Activated naive CD8-positive, alpha-beta T cell treated with anti-CD3 and anti-CD28 coated beads, Interleukin-2, amount 10 ng/mL, durations not matched to agents 7 days and 5 days (primary cell): ENCODE data around the gene STAC2. TPM values are rescaled to one million over a fixed set of nuclear protein-coding genes. Genes with fewer than 3 reads are reported as not detected.
"Not testable (repeated sequence)": the region's sequence is repeated elsewhere in the genome, so short reads cannot be mapped to it uniquely, and the experiment has no call there.

Experiments
- ATAC-seq: fragments of 150-1000 bp; cut with Tn5 transposase; one replicate; pipeline ENCODE4 v1.10.0; 2021; ENCODE audit warnings: low read depth, moderate library complexity
- POLR2A ChIA-PET: fragments of 350-600 bp; sonication (Branson Sonifier 250); formaldehyde crosslinking; loops from one replicate; lab custom pipeline; 2021; ENCODE audit warnings: antibody characterized with exemption; lab: Charles Lee
- DNase-seq: peaks from one replicate; pipeline ENCODE4 v3.0.0; 2021
- H3K27ac Mint-ChIP-seq: one replicate; pipeline ENCODE4 v1.8.0; 2022; ENCODE audit warnings: mild to moderate bottlenecking, mixed read lengths
- H3K27me3 Mint-ChIP-seq: one replicate; pipeline ENCODE4 v1.8.0; 2022; ENCODE audit warnings: mild to moderate bottlenecking, moderate library complexity, mixed read lengths
- H3K36me3 Mint-ChIP-seq: one replicate; pipeline ENCODE4 v1.8.0; 2021; ENCODE audit warnings: mild to moderate bottlenecking, mixed read lengths
- H3K4me1 Mint-ChIP-seq: one replicate; pipeline ENCODE4 v1.8.0; 2021; ENCODE audit warnings: mixed read lengths
- H3K4me3 Mint-ChIP-seq: one replicate; pipeline ENCODE4 v1.8.0; 2022; ENCODE audit warnings: mild to moderate bottlenecking, moderate library complexity, mixed read lengths
- H3K9me3 Mint-ChIP-seq: one replicate; pipeline ENCODE4 v1.8.0; 2021; ENCODE audit warnings: mixed read lengths
- total RNA-seq, 2 experiments: library from RNA; stranded (reverse); gene quantifications; one replicate each; pipeline ENCODE4 v1.2.3, GENCODE V29; 2021

The STAC2 gene
- total RNA-seq, 2 experiments from 2014 or later, result not detected

GRCh38 chr17:39169101-39169500 is 56.6 kb downstream of the STAC2 start:
- Mint-ChIP-seq H3K4me3 (no peak overlapping the region), H3K27ac (no peak overlapping the region), H3K36me3 (no peaks in the 10 kb centered on the region), H3K9me3 (peaks cover 3% of the 10 kb centered on the region), H3K4me1 (peaks cover 51% of the 10 kb centered on the region), H3K27me3 (peaks cover 32% of the 10 kb centered on the region)
- ATAC-seq (no peak), DNase-seq (no peak)
- POLR2A ChIA-PET, result interaction anchor here (0.7 kb wide), 3 partner anchors 16 to 370 kb away, joined by 3 to 8 read pairs (median 6); partner anchors contain the start of gene PIP4K2B

- H3K4me3 Mint-ChIP-seq, H3K27ac Mint-ChIP-seq, DNase-seq, H3K36me3 Mint-ChIP-seq, H3K9me3 Mint-ChIP-seq, ATAC-seq: not testable (repeated sequence)
- Mint-ChIP-seq H3K4me1 (peaks cover 49% of the 10 kb centered on the region), H3K27me3 (peaks cover 32% of the 10 kb centered on the region)
- POLR2A ChIA-PET, result interaction anchor here (0.7 kb wide), 1 partner anchor 369 kb away, joined by 8 read pairs; the partner anchor contains the start of gene PIP4K2B
These were observed 57.2 kb downstream of the STAC2 start for GRCh38 chr17:39168503-39168902.

- Mint-ChIP-seq H3K9me3 (peaks cover 3% of the 10 kb centered on the region), H3K4me3 (peak overlapping the region; percentile 39), H3K27ac (no peak overlapping the region), H3K27me3 (peaks cover 38% of the 10 kb centered on the region), H3K4me1 (peaks cover 40% of the 10 kb centered on the region), H3K36me3 (no peaks in the 10 kb centered on the region)
- POLR2A ChIA-PET, result interaction anchor here (0.5 to 0.7 kb wide), 2 partner anchors 269 to 416 kb away, joined by 3 to 4 read pairs; no protein-coding TSS in a partner anchor
- DNase-seq (no peak), ATAC-seq (no peak)
These were observed 58.3 kb downstream of the STAC2 start for GRCh38 chr17:39167476-39167875.

- H3K4me3 Mint-ChIP-seq, result peak overlapping the region; percentile 50
- no peak overlapping the region for H3K27ac Mint-ChIP-seq
- POLR2A ChIA-PET, result interaction anchor here (0.5 to 3.2 kb wide), 6 partner anchors 8 to 415 kb away, joined by 3 to 26 read pairs (median 6); partner anchors contain the start of genes PLXDC1 and RPL19
These were observed 59.1 kb downstream of the STAC2 start for GRCh38 chr17:39166437-39167335.

GRCh38 chr17:39165841-39166349 is 59.9 kb downstream of the STAC2 start, which contains the start of gene ARL5C:
ARL5C (minus strand) TSS chr17:39166161; CDS start chr17:39165760, 401 bp downstream.
- no peaks in the 10 kb centered on the region for H3K36me3 Mint-ChIP-seq
- ATAC-seq (no peak), DNase-seq (no peak)
- peaks cover 32% of the 10 kb centered on the region for H3K4me1 Mint-ChIP-seq
- peak within 1 kb of the TSS; percentile 89 for H3K4me3 Mint-ChIP-seq
- POLR2A ChIA-PET, result interaction anchor here (1.0 to 3.2 kb wide), 5 partner anchors 9 to 71 kb away, joined by 3 to 26 read pairs (median 8); partner anchors contain the start of genes PLXDC1 and RPL19
- peak within 1 kb of the TSS; percentile 52 for H3K27ac Mint-ChIP-seq
- H3K27me3 Mint-ChIP-seq, result peaks cover 38% of the 10 kb centered on the region
- peaks cover 3% of the 10 kb centered on the region for H3K9me3 Mint-ChIP-seq

More at GRCh38 chr17:39166437-39167335, 59.1 kb downstream of the STAC2 start:
- peaks cover 3% of the 10 kb centered on the region for H3K9me3 Mint-ChIP-seq
- H3K4me1 Mint-ChIP-seq, result peaks cover 33% of the 10 kb centered on the region
- ATAC-seq, result no peak
- DNase-seq, result no peak
- H3K27me3 Mint-ChIP-seq, result peaks cover 38% of the 10 kb centered on the region
- H3K36me3 Mint-ChIP-seq, result no peaks in the 10 kb centered on the region

GRCh38 chr17:39165178-39165840 is 60.4 kb downstream of the STAC2 start:
- Mint-ChIP-seq H3K36me3 (no peaks in the 10 kb centered on the region), H3K27ac (peak overlapping the region; percentile 52), H3K4me3 (peak overlapping the region; percentile 89), H3K9me3 (peaks cover 3% of the 10 kb centered on the region), H3K27me3 (peaks cover 33% of the 10 kb centered on the region), H3K4me1 (peaks cover 29% of the 10 kb centered on the region)
- ATAC-seq, result peak; percentile 30
- no peak for DNase-seq
- POLR2A ChIA-PET, result interaction anchor here (0.5 to 3.2 kb wide), 10 partner anchors 8 to 311 kb away, joined by 3 to 26 read pairs (median 6); partner anchors contain the start of genes PLXDC1, RPL19 and RPL23

- Mint-ChIP-seq H3K9me3 (peaks cover 3% of the 10 kb centered on the region), H3K27me3 (peaks cover 28% of the 10 kb centered on the region), H3K4me1 (peaks cover 28% of the 10 kb centered on the region), H3K27ac (peak overlapping the region; percentile 52), H3K36me3 (no peaks in the 10 kb centered on the region), H3K4me3 (peak overlapping the region; percentile 89)
- ATAC-seq (peak; percentile 95), DNase-seq (peak; percentile 80)
- POLR2A ChIA-PET, result interaction anchor here (0.5 to 3.2 kb wide), 12 partner anchors 8 to 311 kb away, joined by 3 to 26 read pairs (median 5); partner anchors contain the start of genes PLXDC1, RPL19 and RPL23
These were observed 61.0 kb downstream of the STAC2 start for GRCh38 chr17:39164675-39165143.

GRCh38 chr17:39161962-39162361 is 63.8 kb downstream of the STAC2 start:
- Mint-ChIP-seq H3K9me3 (no peaks in the 10 kb centered on the region), H3K27ac (no peak overlapping the region), H3K4me3 (no peak overlapping the region), H3K27me3 (peaks cover 20% of the 10 kb centered on the region), H3K4me1 (peaks cover 14% of the 10 kb centered on the region), H3K36me3 (no peaks in the 10 kb centered on the region)
- no peak for DNase-seq
- no peak for ATAC-seq
- POLR2A ChIA-PET, result no interaction called here

Other genes with a start within 250 kb of the STAC2 start
- 10 to 100 TPM in 1 of 2 experiments, 1 to 10 TPM in 1; 9.6 to 17.9 TPM for gene PLXDC1, start 74.3 kb downstream of the STAC2 start, total RNA-seq
- under 1 TPM in 1 of 2 experiments, not detected in 1; 0.11 TPM for gene ARL5C, start 59.8 kb downstream of the STAC2 start, total RNA-seq
- gene CACNB1, start 28.3 kb downstream of the STAC2 start, total RNA-seq, result 10 to 100 TPM; 25.9 to 27.2 TPM
- gene RPL19, start 25.7 kb downstream of the STAC2 start, total RNA-seq, result 1,000 to 10,000 TPM; 2,120 to 2,134 TPM
- 10 to 100 TPM; 20.0 to 21.0 TPM for gene FBXL20, start 175.7 kb upstream of the STAC2 start, total RNA-seq
- 10 to 100 TPM; 51.8 to 55.0 TPM for gene MED1, start 225.3 kb upstream of the STAC2 start, total RNA-seq
- 10 to 100 TPM; 86.6 to 87.6 TPM for gene CDK12, start 235.5 kb upstream of the STAC2 start, total RNA-seq